Keratinocyte (primary cell): ENCODE data around the gene SSB. TPM values are rescaled to one million over a fixed set of nuclear protein-coding genes. Genes with fewer than 3 reads are reported as not detected.

Experiments
- DNase-seq: peaks from one replicate; pipeline ENCODE4 v3.0.0-alpha.2; 2011; ENCODE audit warnings: low read depth, missing footprints, low spot score
- FAIRE-seq: peaks from 2 replicates; lab custom pipeline; 2011; peaks lifted over from hg19 to GRCh38; lab: Jason Lieb, UNC
- H2AFZ ChIP-seq: 2 replicates; pipeline ENCODE4 v1.6.0; 2012; ENCODE audit warnings: low read length, control low read depth, inconsistent platforms; ENCODE audit not compliant: control insufficient read depth
- H3K27ac ChIP-seq: 2 replicates; pipeline ENCODE4 v1.5.1; 2011; ENCODE audit warnings: low read length; ENCODE audit not compliant: control insufficient read depth, insufficient read depth
- H3K27me3 ChIP-seq: 3 replicates; pipeline ENCODE4 v1.6.0; 2011; ENCODE audit warnings: low read length; ENCODE audit not compliant: control insufficient read depth, insufficient read depth; ENCODE audit errors: extremely low read depth
- H3K36me3 ChIP-seq, 2 experiments: 2 replicates in 1 of 2; 3 replicates in 1 of 2; pipeline ENCODE4 v1.5.1; 2011; ENCODE audit warnings: low read length in 2 of 2, mild to moderate bottlenecking in 1 of 2; ENCODE audit not compliant: control insufficient read depth in 2 of 2, insufficient read depth in 2 of 2; ENCODE audit errors: extremely low read depth in 1 of 2
- H3K4me1 ChIP-seq: 3 replicates; pipeline ENCODE4 v1.5.1; 2011; ENCODE audit warnings: low read length; ENCODE audit not compliant: control insufficient read depth, insufficient read depth; ENCODE audit errors: extremely low read depth
- H3K4me2 ChIP-seq: 3 replicates; pipeline ENCODE4 v1.6.0; 2011; ENCODE audit warnings: low read depth, low read length; ENCODE audit not compliant: control insufficient read depth, insufficient read depth; ENCODE audit errors: extremely low read depth
- H3K4me3 ChIP-seq, 3 experiments: fragments of 200-600 bp in 1 of 3; sonication (generic) in 1 of 3; 2 replicates in 2 of 3; 3 replicates in 1 of 3; pipeline ENCODE4 v1.5.1; 2011 to 2016; ENCODE audit warnings: low read length in 3 of 3, mild to moderate bottlenecking in 3 of 3, control low read depth in 2 of 3, inconsistent platforms in 1 of 3, low read depth in 1 of 3, mixed read lengths in 1 of 3, mixed run types in 1 of 3, moderate library complexity in 1 of 3; ENCODE audit not compliant: control insufficient read depth in 2 of 3, insufficient read depth in 2 of 3; ENCODE audit errors: extremely low read depth in 1 of 3
- H3K79me2 ChIP-seq: 2 replicates; pipeline ENCODE4 v1.6.0; 2012; ENCODE audit warnings: low read length; ENCODE audit not compliant: control insufficient read depth, insufficient read depth
- H3K9ac ChIP-seq: 3 replicates; pipeline ENCODE4 v1.6.0; 2011; ENCODE audit warnings: low read length; ENCODE audit not compliant: control insufficient read depth, insufficient read depth; ENCODE audit errors: extremely low read depth
- H3K9me1 ChIP-seq: 3 replicates; pipeline ENCODE4 v1.6.0; 2011; ENCODE audit warnings: low read length; ENCODE audit not compliant: control insufficient read depth, insufficient read depth; ENCODE audit errors: extremely low read depth
- H3K9me3 ChIP-seq: 2 replicates; pipeline ENCODE4 v1.5.1; 2012; ENCODE audit warnings: low read depth, low read length; ENCODE audit not compliant: control insufficient read depth
- H4K20me1 ChIP-seq: 3 replicates; pipeline ENCODE4 v1.6.0; 2011; ENCODE audit warnings: low read length; ENCODE audit not compliant: control insufficient read depth, insufficient read depth; ENCODE audit errors: extremely low read depth
- CTCF ChIP-seq, 3 experiments: IDR thresholded peaks in 1 of 3; conservative IDR thresholded peaks in 1 of 3; optimal IDR thresholded peaks in 1 of 3; 2 replicates in 2 of 3; 3 replicates in 1 of 3; pipeline versions ENCODE3 to v1.5.1; 2011; ENCODE audit warnings: low read length in 3 of 3, mild to moderate bottlenecking in 3 of 3, moderate library complexity in 2 of 3, control low read depth in 1 of 3, inconsistent platforms in 1 of 3; ENCODE audit not compliant: insufficient read depth in 2 of 3; ENCODE audit errors: extremely low read depth in 1 of 3
- EZH2 ChIP-seq: IDR thresholded peaks from one replicate; pipeline ENCODE4 v1.6.1; 2012; ENCODE audit warnings: inconsistent platforms, mild to moderate bottlenecking, low read length, moderate library complexity
- dilution Hi-C: fragments of 300-500 bp; cut with MboI; formaldehyde crosslinking; loops from one replicate; pipeline ENCODE4 v1.7.0; 2020; ENCODE audit warnings: low sequenced_read_pairs; ENCODE audit not compliant: extremely low pct_ligation_motif_present
- polyA plus RNA-seq, 5 experiments: library from polyadenylated mRNA; depleted of rRNA in 3 of 5; stranded (reverse) in 3 of 5; stranded (forward) in 1 of 5; unstranded in 1 of 5; fragments of >200 nt; gene quantifications; 1 replicate in 1 of 5; 2 replicates in 3 of 5; 3 replicates in 1 of 5; pipeline versions ENCODE4 v1.2.1 to v1.2.3, GENCODE V29; 2011 to 2012; ENCODE audit warnings: missing spikeins in 2 of 5, low read depth in 1 of 5, low replicate concordance in 1 of 5

The SSB gene
- polyA plus RNA-seq, 1 donor (not counting 4 experiments of a cell fraction or from before 2014, with no cell fraction given) = 149 TPM

GRCh38 chr2:169767243-169767888 is 31.3 kb upstream of the SSB start:
- Histone ChIP-seq H3K36me3 (no peaks in the 10 kb centered on the region), H3K9me1 (no peaks in the 10 kb centered on the region), H3K9me3 (no peaks in the 10 kb centered on the region), H3K27ac (peak overlapping the region; percentile 14), H3K27me3 (peaks cover 15% of the 10 kb centered on the region), H4K20me1 (no peaks in the 10 kb centered on the region), H2AFZ (peak overlapping the region; percentile 60), H3K4me2 (peak overlapping the region; percentile 60), H3K4me3 (no peak overlapping the region), H3K79me2 (no peaks in the 10 kb centered on the region), H3K4me1 (peaks cover 10% of the 10 kb centered on the region), H3K9ac (no peak overlapping the region)
- FAIRE-seq = peak; percentile 81
- dilution Hi-C loops = no loop called here
- no peak for DNase-seq
- TF ChIP-seq EZH2 (peak; percentile 22), CTCF (optimal IDR thresholded peaks at IDR 0.05 in 1 of 3, IDR thresholded peaks at IDR 0.05 in 1 of 3, conservative IDR thresholded peaks at IDR 0.05 in 1 of 3; ENCODE audit: extremely low read depth in 1 of 3, insufficient read depth in 2 of 3, low read length in 3 of 3) (peak; percentile 56 to 81 (median 67))

GRCh38 chr2:169768262-169768995 is 30.2 kb upstream of the SSB start:
- H4K20me1 ChIP-seq = no peaks in the 10 kb centered on the region
- TF ChIP-seq CTCF (optimal IDR thresholded peaks at IDR 0.05 in 1 of 3, IDR thresholded peaks at IDR 0.05 in 1 of 3, conservative IDR thresholded peaks at IDR 0.05 in 1 of 3; ENCODE audit: extremely low read depth in 1 of 3, insufficient read depth in 2 of 3, low read length in 3 of 3) (no peak), EZH2 (peak; percentile 71)
- no peak overlapping the region for H3K9ac ChIP-seq
- FAIRE-seq = no peak
- no peak overlapping the region for H3K27ac ChIP-seq
- H3K9me3 ChIP-seq = no peaks in the 10 kb centered on the region
- H2AFZ ChIP-seq = peak overlapping the region; percentile 56
- H3K4me3 ChIP-seq = peak overlapping the region; percentile 22 to 37 (median 26)
- H3K4me2 ChIP-seq = peak overlapping the region; percentile 58
- peaks cover 10% of the 10 kb centered on the region for H3K4me1 ChIP-seq
- no peak for DNase-seq
- no peaks in the 10 kb centered on the region for H3K9me1 ChIP-seq
- no peaks in the 10 kb centered on the region for H3K36me3 ChIP-seq
- H3K27me3 ChIP-seq = peaks cover 15% of the 10 kb centered on the region
- dilution Hi-C loops = no loop called here
- no peaks in the 10 kb centered on the region for H3K79me2 ChIP-seq
